CD4-positive, alpha-beta memory T cell (primary cell): Measurements from ENCODE around the gene MYOCOS. TPM values are rescaled to one million over a fixed set of nuclear protein-coding genes. Genes with fewer than 3 reads are reported as not detected.
A peak's percentile ranks its signal among the peaks of the same experiment; 100 is the strongest.

Source experiments
- CTCF ChIA-PET: fragments of 350-600 bp; sonication (Branson Sonifier 250); formaldehyde crosslinking; loops from one replicate; lab custom pipeline; 2021; ENCODE audit warnings: inconsistent platforms; ENCODE audit not compliant: partially characterized antibody; lab: Charles Lee
- POLR2A ChIA-PET: fragments of 350-600 bp; sonication (Branson Sonifier 250); formaldehyde crosslinking; loops from one replicate; lab custom pipeline; 2021; ENCODE audit not compliant: partially characterized antibody; lab: Charles Lee
- DNase-seq, 5 donors: peaks; one replicate each; pipeline versions ENCODE4 v3.0.0 to v3.0.0-alpha.2; 2020 to 2022; ENCODE audit warnings: mixed read lengths in 1 of 5
- H3K27ac ChIP-seq: one replicate; pipeline ENCODE4 v1.7.0; 2013; ENCODE audit warnings: low read depth, low read length
- H3K27me3 ChIP-seq: 2 replicates; pipeline ENCODE4 v1.7.0; 2013; ENCODE audit warnings: mild to moderate bottlenecking, low read length, moderate library complexity; ENCODE audit not compliant: insufficient read depth
- H3K36me3 ChIP-seq: 2 replicates; pipeline ENCODE4 v1.7.0; 2013; ENCODE audit warnings: mild to moderate bottlenecking, low read length, moderate library complexity; ENCODE audit not compliant: insufficient read depth
- H3K4me1 ChIP-seq: 2 replicates; pipeline ENCODE4 v1.7.0; 2013; ENCODE audit warnings: mild to moderate bottlenecking, low read length, moderate library complexity; ENCODE audit not compliant: insufficient read depth
- H3K4me3 ChIP-seq, 2 donors: one replicate each; pipeline ENCODE4 v1.7.0; 2013; ENCODE audit warnings: low read length in 2 of 2, mild to moderate bottlenecking in 1 of 2
- H3K9me3 ChIP-seq, 2 donors: one replicate each; pipeline ENCODE4 v1.7.0; 2013; ENCODE audit warnings: low read length in 2 of 2, control low read depth in 1 of 2; ENCODE audit not compliant: control insufficient read depth in 1 of 2
- H3K27ac Mint-ChIP-seq, 7 donors: one replicate each; pipeline ENCODE4 v1.8.0; 2020 to 2021; ENCODE audit warnings: mixed read lengths in 7 of 7, mild to moderate bottlenecking in 6 of 7, inconsistent platforms in 3 of 7, moderate library complexity in 3 of 7
- H3K27me3 Mint-ChIP-seq, 2 donors: one replicate each; pipeline ENCODE4 v1.8.0; 2020 to 2021; ENCODE audit warnings: mixed read lengths in 2 of 2
- H3K36me3 Mint-ChIP-seq, 2 donors: one replicate each; pipeline ENCODE4 v1.8.0; 2020 to 2021; ENCODE audit warnings: mixed read lengths in 2 of 2, inconsistent platforms in 1 of 2, mild to moderate bottlenecking in 1 of 2
- H3K4me1 Mint-ChIP-seq, 4 donors: one replicate each; pipeline ENCODE4 v1.8.0; 2020 to 2021; ENCODE audit warnings: mixed read lengths in 4 of 4, mild to moderate bottlenecking in 1 of 4
- H3K4me3 Mint-ChIP-seq, 8 donors: one replicate each; pipeline ENCODE4 v1.8.0; 2020 to 2021; ENCODE audit warnings: mixed read lengths in 8 of 8, mild to moderate bottlenecking in 7 of 8, moderate library complexity in 6 of 8, inconsistent platforms in 3 of 8
- H3K9me3 Mint-ChIP-seq, 8 donors: one replicate each; pipeline ENCODE4 v1.8.0; 2020 to 2021; ENCODE audit warnings: mixed read lengths in 8 of 8, mild to moderate bottlenecking in 5 of 8, inconsistent platforms in 3 of 8, moderate library complexity in 1 of 8
- intact Hi-C: fragments of 100-400 bp; cut with micrococcal nuclease; formaldehyde crosslinking; loops from one replicate; pipeline ENCODE4 v1.15.1; 2023
- polyA plus RNA-seq, 2 donors: library from polyadenylated mRNA; unstranded; fragments of 300-500 nt; fragmentation: Illumina TruSeq; gene quantifications; one replicate each; pipeline ENCODE4 v1.2.3, GENCODE V29; 2021
- total RNA-seq, 2 experiments: library from RNA; stranded (reverse); gene quantifications; one replicate each; pipeline ENCODE4 v1.2.3, GENCODE V29; 2021

MYOCOS gene
- total and polyA plus RNA-seq, 4 experiments from 2014 or later = 0.20 to 0.22 TPM; not detected in 2

- H3K4me1 Mint-ChIP-seq = peaks cover 6 to 12% (median 7%) of the 10 kb centered on the region in 4 donors
- intact Hi-C loops = loop anchor here (5.0 to 10.0 kb wide), 3 partner anchors 156 to 779 kb away; partner anchors contain the start of gene C1orf105
- no peak overlapping the region for H3K4me3 Mint-ChIP-seq
- ChIA-PET POLR2A (interaction anchor here (1.3 kb wide), 1 partner anchor 9 kb away, joined by 4 read pairs; no protein-coding TSS in a partner anchor), CTCF (interaction anchor here (1.0 to 6.3 kb wide), 4 partner anchors 9 to 344 kb away, joined by 3 to 88 read pairs (median 4); no protein-coding TSS in a partner anchor)
- H3K36me3 Mint-ChIP-seq = no peaks in the 10 kb centered on the region
- no peaks in the 10 kb centered on the region for H3K9me3 ChIP-seq
- H3K4me3 ChIP-seq = no peak overlapping the region
- no peak overlapping the region for H3K27ac Mint-ChIP-seq
- DNase-seq = no peak
- no peaks in the 10 kb centered on the region for H3K4me1 ChIP-seq
- no peaks in the 10 kb centered on the region for H3K27me3 ChIP-seq
- H3K9me3 Mint-ChIP-seq = no peaks in the 10 kb centered on the region
- peaks cover 0 to 6% of the 10 kb centered on the region in 2 donors for H3K27me3 Mint-ChIP-seq
- no peak overlapping the region for H3K27ac ChIP-seq
- H3K36me3 ChIP-seq = no peaks in the 10 kb centered on the region
Measured at GRCh38 chr1:171646249-171646560, 24.2 kb downstream of the MYOCOS start.

GRCh38 chr1:171652234-171652822 is 30.3 kb downstream of the MYOCOS start, which contains the start of gene MYOC:
MYOC (minus strand) TSS chr1:171652688; CDS start chr1:171652611, 77 bp downstream.
- POLR2A ChIA-PET = interaction anchor here (0.6 kb wide), 1 partner anchor 316 kb away, joined by 3 read pairs; no protein-coding TSS in a partner anchor
- Histone ChIP-seq H3K4me3 (no peak within 1 kb of the TSS), H3K4me1 (peaks cover 12% of the 10 kb centered on the region), H3K36me3 (no peaks in the 10 kb centered on the region), H3K27me3 (no peaks in the 10 kb centered on the region), H3K27ac (no peak within 1 kb of the TSS), H3K9me3 (no peaks in the 10 kb centered on the region)
- H3K4me1 Mint-ChIP-seq = peaks cover 9 to 13% (median 10%) of the 10 kb centered on the region in 4 donors
- H3K27ac Mint-ChIP-seq = no peak within 1 kb of the TSS
- peaks cover 4 to 8% of the 10 kb centered on the region in 2 donors for H3K27me3 Mint-ChIP-seq
- intact Hi-C loops = no loop called here
- H3K9me3 Mint-ChIP-seq = no peaks in the 10 kb centered on the region
- H3K36me3 Mint-ChIP-seq = no peaks in the 10 kb centered on the region
- no peak within 1 kb of the TSS for H3K4me3 Mint-ChIP-seq
- DNase-seq = no peak
- CTCF ChIA-PET = interaction anchor here (1.5 kb wide), 1 partner anchor 20 kb away, joined by 3 read pairs; no protein-coding TSS in a partner anchor

GRCh38 chr1:171653796-171654195 is 31.8 kb downstream of the MYOCOS start:
- Mint-ChIP-seq H3K4me3 (no peak overlapping the region), H3K4me1 (peaks cover 9 to 13% (median 10%) of the 10 kb centered on the region in 4 donors), H3K27me3 (peaks cover 5 to 11% of the 10 kb centered on the region in 2 donors), H3K9me3 (no peaks in the 10 kb centered on the region), H3K27ac (no peak overlapping the region), H3K36me3 (no peaks in the 10 kb centered on the region)
- Histone ChIP-seq H3K27ac (no peak overlapping the region), H3K9me3 (no peaks in the 10 kb centered on the region), H3K4me1 (peaks cover 12% of the 10 kb centered on the region), H3K27me3 (no peaks in the 10 kb centered on the region), H3K36me3 (no peaks in the 10 kb centered on the region), H3K4me3 (no peak overlapping the region)
- no peak for DNase-seq
- CTCF ChIA-PET = interaction anchor here (1.1 to 2.8 kb wide), 4 partner anchors 9 to 334 kb away, joined by 3 to 15 read pairs (median 10); no protein-coding TSS in a partner anchor
- POLR2A ChIA-PET = no interaction called here
- intact Hi-C loops = no loop called here

- Mint-ChIP-seq H3K4me1 (peaks cover 9 to 13% (median 10%) of the 10 kb centered on the region in 4 donors), H3K4me3 (peak overlapping the region in 1 of 8 donors; percentile 66), H3K27ac (no peak overlapping the region), H3K27me3 (peaks cover 5 to 11% of the 10 kb centered on the region in 2 donors), H3K9me3 (no peaks in the 10 kb centered on the region), H3K36me3 (no peaks in the 10 kb centered on the region)
- CTCF ChIA-PET = interaction anchor here (0.9 to 2.8 kb wide), 8 partner anchors 10 to 337 kb away, joined by 3 to 15 read pairs (median 4); no protein-coding TSS in a partner anchor
- H3K4me1 ChIP-seq = peaks cover 12% of the 10 kb centered on the region
- POLR2A ChIA-PET = interaction anchor here (1.7 kb wide), 1 partner anchor 8 kb away, joined by 4 read pairs; no protein-coding TSS in a partner anchor
- H3K36me3 ChIP-seq = no peaks in the 10 kb centered on the region
- H3K27me3 ChIP-seq = no peaks in the 10 kb centered on the region
- intact Hi-C loops = no loop called here
- DNase-seq = no peak
- H3K27ac ChIP-seq = no peak overlapping the region
- H3K4me3 ChIP-seq = no peak overlapping the region
- H3K9me3 ChIP-seq = no peaks in the 10 kb centered on the region
Measured at GRCh38 chr1:171654201-171654941, 32.3 kb downstream of the MYOCOS start.

- H3K27ac Mint-ChIP-seq = no peak overlapping the region
- H3K36me3 ChIP-seq = no peaks in the 10 kb centered on the region
- H3K4me1 Mint-ChIP-seq = peaks cover 9 to 13% (median 10%) of the 10 kb centered on the region in 4 donors
- POLR2A ChIA-PET = interaction anchor here (1.7 kb wide), 1 partner anchor 9 kb away, joined by 4 read pairs; no protein-coding TSS in a partner anchor
- H3K9me3 Mint-ChIP-seq = no peaks in the 10 kb centered on the region
- peaks cover 5 to 11% of the 10 kb centered on the region in 2 donors for H3K27me3 Mint-ChIP-seq
- peak; percentile 38 to 62 (median 52) for DNase-seq
- intact Hi-C loops = loop anchor here (1.0 kb wide), 2 partner anchors 86 to 330 kb away; no protein-coding TSS in a partner anchor
- peaks cover 12% of the 10 kb centered on the region for H3K4me1 ChIP-seq
- no peaks in the 10 kb centered on the region for H3K9me3 ChIP-seq
- CTCF ChIA-PET = interaction anchor here (0.7 to 2.8 kb wide), 11 partner anchors 9 to 336 kb away, joined by 3 to 15 read pairs (median 4); no protein-coding TSS in a partner anchor
- no peaks in the 10 kb centered on the region for H3K36me3 Mint-ChIP-seq
- peak overlapping the region; percentile 31 to 74 (median 61) for H3K4me3 Mint-ChIP-seq
- H3K27ac ChIP-seq = no peak overlapping the region
- H3K4me3 ChIP-seq = no peak overlapping the region
- H3K27me3 ChIP-seq = no peaks in the 10 kb centered on the region
Measured at GRCh38 chr1:171654942-171655745, 33.1 kb downstream of the MYOCOS start.

- Histone ChIP-seq H3K4me3 (no peak overlapping the region), H3K27ac (no peak overlapping the region), H3K36me3 (no peaks in the 10 kb centered on the region), H3K9me3 (no peaks in the 10 kb centered on the region), H3K27me3 (no peaks in the 10 kb centered on the region), H3K4me1 (peaks cover 12% of the 10 kb centered on the region)
- H3K4me1 Mint-ChIP-seq = peaks cover 9 to 13% (median 10%) of the 10 kb centered on the region in 4 donors
- no peaks in the 10 kb centered on the region for H3K36me3 Mint-ChIP-seq
- peaks cover 5 to 11% of the 10 kb centered on the region in 2 donors for H3K27me3 Mint-ChIP-seq
- CTCF ChIA-PET = interaction anchor here (1.1 to 2.8 kb wide), 7 partner anchors 9 to 336 kb away, joined by 3 to 15 read pairs (median 5); no protein-coding TSS in a partner anchor
- H3K4me3 Mint-ChIP-seq = peak overlapping the region in 7 of 8 donors; percentile 5 to 74 (median 64)
- DNase-seq = no peak
- POLR2A ChIA-PET = interaction anchor here (1.7 kb wide), 1 partner anchor 10 kb away, joined by 4 read pairs; no protein-coding TSS in a partner anchor
- no peaks in the 10 kb centered on the region for H3K9me3 Mint-ChIP-seq
- intact Hi-C loops = loop anchor here (1.0 kb wide), 2 partner anchors 86 to 330 kb away; no protein-coding TSS in a partner anchor
- no peak overlapping the region for H3K27ac Mint-ChIP-seq
Measured at GRCh38 chr1:171655746-171656116, 33.7 kb downstream of the MYOCOS start.
